DND-41 (cell line): ENCODE measurements around the gene PES1.

ENCODE experiments used
- ATAC-seq: fragments of 200-7000 bp; cut with Tn5 transposase; 3 replicates; pipeline ENCODE4 v1.9.1; 2021; ENCODE audit warnings: low read depth; ENCODE audit not compliant: insufficient read depth
- DNase-seq: peaks from one replicate; pipeline ENCODE4 v3.0.0-alpha.2; 2020
- H2AFZ ChIP-seq: 2 replicates; pipeline ENCODE4 v1.6.0; 2012; ENCODE audit warnings: low read depth, low read length
- H3K27ac ChIP-seq: 2 replicates; pipeline ENCODE4 v1.5.1; 2012; ENCODE audit warnings: low read length, inconsistent platforms
- H3K27me3 ChIP-seq: fragments of 200-600 bp; sonication (generic); 2 replicates; pipeline ENCODE4 v1.6.0; 2012; ENCODE audit warnings: low read length, mild to moderate bottlenecking, inconsistent platforms; ENCODE audit not compliant: insufficient read depth, poor library complexity
- H3K36me3 ChIP-seq: 2 replicates; pipeline ENCODE4 v1.5.1; 2012; ENCODE audit warnings: low read length, inconsistent platforms; ENCODE audit not compliant: insufficient read depth
- H3K4me1 ChIP-seq: 2 replicates; pipeline ENCODE4 v1.5.1; 2012; ENCODE audit warnings: mild to moderate bottlenecking, low read length; ENCODE audit not compliant: insufficient read depth
- H3K4me2 ChIP-seq: 2 replicates; pipeline ENCODE4 v1.6.0; 2012; ENCODE audit warnings: mild to moderate bottlenecking, moderate library complexity, low read length, inconsistent platforms; ENCODE audit not compliant: insufficient read depth
- H3K4me3 ChIP-seq, 2 experiments: fragments of 200-600 bp in 1 of 2; shearing (Covaris generic) in 1 of 2; 2 replicates each; pipeline ENCODE4 v1.5.1; 2012 to 2016; ENCODE audit warnings: inconsistent platforms in 2 of 2, low read length in 2 of 2, mild to moderate bottlenecking in 2 of 2, low read depth in 1 of 2, moderate library complexity in 1 of 2
- H3K79me2 ChIP-seq: 2 replicates; pipeline ENCODE4 v1.6.0; 2012; ENCODE audit warnings: low read length, inconsistent platforms; ENCODE audit not compliant: insufficient read depth
- H3K9ac ChIP-seq: 2 replicates; pipeline ENCODE4 v1.6.0; 2012; ENCODE audit warnings: low read depth, mild to moderate bottlenecking, inconsistent platforms, low read length, moderate library complexity
- H3K9me3 ChIP-seq: 2 replicates; pipeline ENCODE4 v1.5.1; 2012; ENCODE audit warnings: low read length, moderate library complexity, mild to moderate bottlenecking, inconsistent platforms; ENCODE audit not compliant: insufficient read depth, severe bottlenecking
- H4K20me1 ChIP-seq: 2 replicates; pipeline ENCODE4 v1.6.0; 2012; ENCODE audit warnings: low read length; ENCODE audit not compliant: insufficient read depth
- CTCF ChIP-seq: IDR thresholded peaks from 2 replicates; pipeline ENCODE4 v1.5.1; 2012; ENCODE audit warnings: borderline replicate concordance, low read length, moderate library complexity, mild to moderate bottlenecking; ENCODE audit not compliant: poor library complexity, severe bottlenecking; ENCODE audit errors: extremely low read depth
- EZH2 ChIP-seq: IDR thresholded peaks from 3 replicates; pipeline ENCODE4 v1.6.1; 2012; ENCODE audit warnings: borderline replicate concordance, low read depth, mild to moderate bottlenecking, moderate library complexity, low read length, inconsistent platforms; ENCODE audit not compliant: severe bottlenecking

Gene PES1

GRCh38 chr22:30539368-30539767 lies 52.3 kb downstream of the PES1 start:
- no peaks in the 10 kb centered on the region for H4K20me1 ChIP-seq
- TF ChIP-seq CTCF = no peak
- TF ChIP-seq EZH2 = no peak

GRCh38 chr22:30538280-30538679 lies 53.4 kb downstream of the PES1 start:
- Histone ChIP-seq H3K4me1 (no peaks in the 10 kb centered on the region), H3K27ac (no peak overlapping the region), H4K20me1 (no peaks in the 10 kb centered on the region), H3K4me2 (no peak overlapping the region), H3K4me3 (no peak overlapping the region), H3K27me3 (no peaks in the 10 kb centered on the region), H3K9ac (no peak overlapping the region), H3K79me2 (no peaks in the 10 kb centered on the region), H3K9me3 (no peaks in the 10 kb centered on the region), H3K36me3 (no peaks in the 10 kb centered on the region), H2AFZ (no peak overlapping the region)
- no peak for TF ChIP-seq EZH2
- no peak for TF ChIP-seq CTCF
- ATAC-seq (no peak), DNase-seq (no peak)

More at GRCh38 chr22:30539368-30539767, 52.3 kb downstream of the PES1 start:
- Histone ChIP-seq H3K27ac (no peak overlapping the region), H3K4me3 (no peak overlapping the region), H3K9me3 (no peaks in the 10 kb centered on the region), H2AFZ (no peak overlapping the region), H3K4me1 (no peaks in the 10 kb centered on the region), H3K36me3 (no peaks in the 10 kb centered on the region), H3K79me2 (no peaks in the 10 kb centered on the region), H3K9ac (no peak overlapping the region), H3K4me2 (no peak overlapping the region), H3K27me3 (no peaks in the 10 kb centered on the region)
- ATAC-seq (no peak), DNase-seq (no peak)

GRCh38 chr22:30537083-30537731 lies 54.5 kb downstream of the PES1 start:
- no peaks in the 10 kb centered on the region for H4K20me1 ChIP-seq
- no peaks in the 10 kb centered on the region for H3K79me2 ChIP-seq
- H3K27me3 ChIP-seq = no peaks in the 10 kb centered on the region
- no peak overlapping the region for H3K4me2 ChIP-seq
- TF ChIP-seq CTCF = no peak
- TF ChIP-seq EZH2 = no peak
- H3K4me1 ChIP-seq = no peaks in the 10 kb centered on the region
- ATAC-seq = no peak
- no peaks in the 10 kb centered on the region for H3K36me3 ChIP-seq
- H2AFZ ChIP-seq = no peak overlapping the region
- DNase-seq = no peak
- no peak overlapping the region for H3K27ac ChIP-seq
- no peak overlapping the region for H3K4me3 ChIP-seq
- H3K9ac ChIP-seq = no peak overlapping the region
- H3K9me3 ChIP-seq = no peaks in the 10 kb centered on the region

- Histone ChIP-seq H3K27ac (no peak overlapping the region), H3K79me2 (no peaks in the 10 kb centered on the region), H3K4me3 (no peak overlapping the region), H3K4me2 (no peak overlapping the region), H2AFZ (no peak overlapping the region), H3K4me1 (no peaks in the 10 kb centered on the region), H3K36me3 (no peaks in the 10 kb centered on the region), H4K20me1 (no peaks in the 10 kb centered on the region), H3K27me3 (no peaks in the 10 kb centered on the region), H3K9me3 (no peaks in the 10 kb centered on the region), H3K9ac (no peak overlapping the region)
- TF ChIP-seq EZH2 = no peak
- no peak for TF ChIP-seq CTCF
- ATAC-seq (no peak), DNase-seq (no peak)
Observed at GRCh38 chr22:30535182-30535581, 56.5 kb downstream of the PES1 start.
